Thymus (tissue), 11 donors: Measurements from ENCODE around the gene CMIP. TPM values are rescaled to one million over a fixed set of nuclear protein-coding genes. Genes with fewer than 3 reads are reported as not detected.
"Not testable (repeated sequence)": the region's sequence is repeated elsewhere in the genome, so short reads cannot be mapped to it uniquely, and the experiment has no call there.

ENCODE experiments used
- DNase-seq, 9 donors: peaks; one replicate each; pipeline ENCODE4 v3.0.0-alpha.2; 2013; ENCODE audit warnings: low spot score in 9 of 9, low read depth in 6 of 9, missing footprints in 1 of 9
- H3K27ac ChIP-seq, 2 donors: one replicate each; pipeline ENCODE4 v1.5.1; 2013; ENCODE audit warnings: control low read depth in 1 of 2, low read depth in 1 of 2, low read length in 1 of 2, mild to moderate bottlenecking in 1 of 2, moderate library complexity in 1 of 2
- H3K27me3 ChIP-seq, 2 donors: one replicate each; pipeline ENCODE4 v1.5.1; 2013; ENCODE audit warnings: low read length in 1 of 2; ENCODE audit not compliant: control insufficient read depth in 2 of 2, insufficient read depth in 1 of 2
- H3K36me3 ChIP-seq, 2 donors: one replicate each; pipeline ENCODE4 v1.5.1; 2013; ENCODE audit warnings: low read length in 1 of 2, mild to moderate bottlenecking in 1 of 2, moderate library complexity in 1 of 2; ENCODE audit not compliant: control insufficient read depth in 2 of 2, insufficient read depth in 2 of 2
- H3K4me1 ChIP-seq, 2 donors: one replicate each; pipeline ENCODE4 v1.5.1; 2013; ENCODE audit warnings: low read length in 2 of 2; ENCODE audit not compliant: control insufficient read depth in 2 of 2, insufficient read depth in 2 of 2
- H3K4me3 ChIP-seq, 2 donors: one replicate each; pipeline ENCODE4 v1.5.1; 2013; ENCODE audit warnings: low read length in 2 of 2, control low read depth in 1 of 2, mild to moderate bottlenecking in 1 of 2
- H3K9me3 ChIP-seq, 2 donors: one replicate each; pipeline ENCODE4 v1.5.1; 2013; ENCODE audit warnings: low read length in 1 of 2, mild to moderate bottlenecking in 1 of 2; ENCODE audit not compliant: control insufficient read depth in 2 of 2, insufficient read depth in 1 of 2
- WGBS: extraction: QIAGEN DNeasy Blood & Tissue Kit; methylation state at CpG from one replicate; pipeline ENCODE4 v1.1.7; 2013; 5-methylcytosine and 5-hydroxymethylcytosine counted together
- polyA plus RNA-seq: library from polyadenylated mRNA; stranded (reverse); fragments of 200-250 nt; gene quantifications from one replicate; pipeline ENCODE4 v1.2.3, GENCODE V29; 2013
- total RNA-seq: library from RNA; stranded (reverse); fragments of 120-200 nt; gene quantifications from one replicate; pipeline ENCODE4 v1.2.4, GENCODE V29; 2013
- donor health status: healthy.

CMIP gene
- total and polyA plus RNA-seq, 2 donors, result 5.2 to 19.4 TPM

DNA sequence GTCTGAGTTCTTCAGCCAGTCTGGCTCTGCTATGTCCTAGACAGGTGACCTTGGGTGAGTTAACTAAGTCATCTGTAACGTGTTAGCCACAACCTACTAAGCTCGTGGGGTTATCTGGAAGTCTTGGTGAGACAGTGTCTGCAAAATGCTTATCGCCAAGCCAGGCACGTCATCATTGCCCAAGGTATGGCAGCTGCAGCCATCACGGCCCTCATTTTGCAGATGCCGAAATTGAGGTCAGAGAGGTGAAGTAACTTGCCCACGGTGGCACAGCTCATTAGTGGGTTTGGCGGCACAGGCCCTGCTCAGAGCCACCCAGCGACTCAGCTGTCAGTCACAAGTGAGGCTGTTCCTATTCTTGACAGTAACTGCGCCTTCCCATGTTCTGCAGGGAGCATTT is 79.8 kb downstream of the CMIP start:
- WGBS, result 96% methylated on average over 10 of the region's 10 CpGs
- no peak for DNase-seq

DNA sequence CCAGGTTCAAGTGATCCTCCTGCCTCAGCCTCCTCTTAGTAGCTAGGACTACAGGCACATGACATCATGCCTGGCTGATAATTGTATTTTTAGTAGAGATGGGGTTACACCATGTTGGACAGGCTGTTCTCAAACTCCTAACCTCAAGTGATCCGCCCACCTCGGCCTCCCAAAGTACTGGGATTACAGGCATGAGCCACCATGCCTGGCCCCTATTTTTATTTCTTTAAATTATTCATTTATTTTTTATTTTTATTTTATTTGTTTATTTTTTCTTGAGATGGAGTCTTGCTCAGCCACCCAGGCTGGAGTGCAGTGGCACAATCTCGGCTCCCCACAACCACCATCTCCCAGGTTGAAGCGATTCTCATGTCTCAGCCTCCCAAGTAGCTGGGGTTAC is 80.3 kb downstream of the CMIP start:
- not testable (repeated sequence) for H3K27ac ChIP-seq, H3K27me3 ChIP-seq, H3K9me3 ChIP-seq, H3K4me3 ChIP-seq, DNase-seq
- peaks cover 17 to 35% of the 10 kb centered on the region in 2 donors for H3K4me1 ChIP-seq
- 98% methylated on average over 4 of the region's 4 CpGs for WGBS
- peaks cover 5 to 13% of the 10 kb centered on the region in 2 donors for H3K36me3 ChIP-seq

More for the DNA sequence above, 79.8 kb downstream of the CMIP start:
- Histone ChIP-seq H3K9me3 (no peaks in the 10 kb centered on the region), H3K27ac (no peak overlapping the region), H3K4me1 (peaks cover 17 to 39% of the 10 kb centered on the region in 2 donors), H3K4me3 (no peak overlapping the region), H3K36me3 (peaks cover 3 to 13% of the 10 kb centered on the region in 2 donors), H3K27me3 (no peaks in the 10 kb centered on the region)

- peaks cover 14 to 31% of the 10 kb centered on the region in 2 donors for H3K4me1 ChIP-seq
Observed at GRCh38 chr16:81526199-81526598, 81.6 kb downstream of the CMIP start.

GRCh38 chr16:81526935-81527334 is 82.3 kb downstream of the CMIP start:
- no peak overlapping the region for H3K4me3 ChIP-seq
- peaks cover 5 to 15% of the 10 kb centered on the region in 2 donors for H3K36me3 ChIP-seq
- 62% methylated on average over 9 of the region's 9 CpGs for WGBS
- peaks cover 11 to 28% of the 10 kb centered on the region in 2 donors for H3K4me1 ChIP-seq
- H3K27ac ChIP-seq, result peak overlapping the region; percentile 38 to 75
- H3K27me3 ChIP-seq, result no peaks in the 10 kb centered on the region
- no peak for DNase-seq
- H3K9me3 ChIP-seq, result peaks cover 0 to 3% of the 10 kb centered on the region in 2 donors

More at GRCh38 chr16:81526199-81526598, 81.6 kb downstream of the CMIP start:
- WGBS, result 93% methylated on average over 4 of the region's 4 CpGs
- H3K9me3 ChIP-seq, result peaks cover 0 to 3% of the 10 kb centered on the region in 2 donors
- no peak for DNase-seq
- peaks cover 5 to 13% of the 10 kb centered on the region in 2 donors for H3K36me3 ChIP-seq
- H3K27me3 ChIP-seq, result no peaks in the 10 kb centered on the region
- H3K27ac ChIP-seq, result peak overlapping the region; percentile 32 to 75
- H3K4me3 ChIP-seq, result no peak overlapping the region

GRCh38 chr16:81527477-81528178 is 83.0 kb downstream of the CMIP start:
- peaks cover 5 to 16% of the 10 kb centered on the region in 2 donors for H3K36me3 ChIP-seq
- no peak for DNase-seq
- no peaks in the 10 kb centered on the region for H3K27me3 ChIP-seq
- WGBS, result 98% methylated on average over 7 of the region's 7 CpGs
- peak overlapping the region in 1 of 2 donors; percentile 68 for H3K27ac ChIP-seq
- no peak overlapping the region for H3K4me3 ChIP-seq
- peaks cover 4 to 23% of the 10 kb centered on the region in 2 donors for H3K4me1 ChIP-seq
- peaks cover 0 to 3% of the 10 kb centered on the region in 2 donors for H3K9me3 ChIP-seq

- no peak overlapping the region for H3K4me3 ChIP-seq
- peaks cover 5 to 11% of the 10 kb centered on the region in 2 donors for H3K36me3 ChIP-seq
- H3K27me3 ChIP-seq, result no peaks in the 10 kb centered on the region
- H3K9me3 ChIP-seq, result peaks cover 0 to 3% of the 10 kb centered on the region in 2 donors
- DNase-seq, result no peak
- H3K27ac ChIP-seq, result no peak overlapping the region
- H3K4me1 ChIP-seq, result peaks cover 4 to 22% of the 10 kb centered on the region in 2 donors
- WGBS, result 100% methylated on average over 2 of the region's 2 CpGs
Observed at GRCh38 chr16:81528256-81528655, 83.6 kb downstream of the CMIP start.

- peak overlapping the region in 1 of 2 donors; percentile 44 for H3K27ac ChIP-seq
- no peak for DNase-seq
- 96% methylated on average over 16 of the region's 16 CpGs for WGBS
- peaks cover 0 to 3% of the 10 kb centered on the region in 2 donors for H3K9me3 ChIP-seq
- H3K27me3 ChIP-seq, result no peaks in the 10 kb centered on the region
- peaks cover 2 to 3% of the 10 kb centered on the region in 2 donors for H3K36me3 ChIP-seq
- no peak overlapping the region for H3K4me3 ChIP-seq
- peaks cover 4 to 13% of the 10 kb centered on the region in 2 donors for H3K4me1 ChIP-seq
Observed at GRCh38 chr16:81530296-81530721, 85.7 kb downstream of the CMIP start.

- DNase-seq, result no peak
- 97% methylated on average over 12 of the region's 12 CpGs for whole genome bisulfite sequencing
- Histone ChIP-seq H3K4me1 (peaks cover 4 to 11% of the 10 kb centered on the region in 2 donors), H3K36me3 (peaks cover 2 to 5% of the 10 kb centered on the region in 2 donors), H3K27ac (peak overlapping the region in 1 of 2 donors; percentile 44), H3K27me3 (no peaks in the 10 kb centered on the region), H3K9me3 (peaks cover 0 to 3% of the 10 kb centered on the region in 2 donors), H3K4me3 (no peak overlapping the region)
Observed at GRCh38 chr16:81530814-81531213, 86.2 kb downstream of the CMIP start.

GRCh38 chr16:81531419-81531821 is 86.8 kb downstream of the CMIP start:
- WGBS, result 96% methylated on average over 11 of the region's 11 CpGs
- Histone ChIP-seq H3K4me1 (peaks cover 4 to 10% of the 10 kb centered on the region in 2 donors), H3K36me3 (peaks cover 4 to 5% of the 10 kb centered on the region in 2 donors), H3K4me3 (no peak overlapping the region), H3K27ac (peak overlapping the region in 1 of 2 donors; percentile 19), H3K27me3 (no peaks in the 10 kb centered on the region), H3K9me3 (peaks cover 0 to 3% of the 10 kb centered on the region in 2 donors)
- no peak for DNase-seq
